ENCODE results near the gene PGP. TPM values are rescaled to one million over a fixed set of nuclear protein-coding genes. Genes with fewer than 3 reads are reported as not detected.

PGP gene
- total and polyA plus RNA-seq, 4 donors, result 3.4 to 9.9 (median 6.3) TPM

DNA sequence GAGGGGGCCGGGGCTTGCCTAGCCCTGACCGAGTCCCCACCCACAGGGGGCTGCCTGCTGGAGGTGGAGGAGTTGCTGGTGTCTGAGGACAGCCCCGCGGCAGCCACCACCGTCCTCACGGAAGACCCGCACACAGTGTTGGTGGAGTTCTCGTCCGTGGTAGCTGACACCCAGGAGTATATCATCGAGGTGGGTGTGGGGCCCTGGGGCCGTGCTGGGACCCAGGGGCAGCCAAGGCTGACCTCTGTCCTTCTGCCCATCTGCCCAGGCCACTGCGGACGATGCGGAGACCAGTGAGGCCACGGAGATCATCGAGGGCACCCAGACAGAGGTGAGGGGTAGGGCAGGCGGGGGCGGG, 20.2 kb upstream of the PGP start:
- no peak overlapping the region for H3K27ac ChIP-seq (ENCODE audit: low read depth in 1 of 2, low read length in 2 of 2)
- no peak overlapping the region for H3K9ac ChIP-seq (ENCODE audit: low read depth in 1 of 2, low read length in 2 of 2)
- no peaks in the 10 kb centered on the region for H3K27me3 ChIP-seq (ENCODE audit: control insufficient read depth in 4 of 4, insufficient read depth in 4 of 4, low read length in 3 of 4)
- no peak overlapping the region for H3K4me3 ChIP-seq (ENCODE audit: low read depth in 1 of 3, low read length in 3 of 3)
- DNase-seq (ENCODE audit: low spot score), result no peak
- H3K9me3 ChIP-seq (ENCODE audit: control insufficient read depth in 4 of 4, low read length in 3 of 4), result no peaks in the 10 kb centered on the region
- peaks cover 0 to 14% (median 11%) of the 10 kb centered on the region in 4 donors for H3K4me1 ChIP-seq (ENCODE audit: control insufficient read depth in 4 of 4, insufficient read depth in 4 of 4, low read length in 3 of 4)
- 89% methylated on average over 18 of the region's 18 CpGs for WGBS
- H3K36me3 ChIP-seq (ENCODE audit: control insufficient read depth in 4 of 4, insufficient read depth in 3 of 4, low read depth in 1 of 4, low read length in 3 of 4), result peaks cover 0 to 53% (median 25%) of the 10 kb centered on the region in 4 donors
- TF ChIP-seq EGR1 (IDR thresholded peaks at IDR 0.05; ENCODE audit: low read depth in 2 of 2) (no peak), TAF1 (conservative IDR thresholded peaks at IDR 0.05) (no peak), HNF4A (conservative IDR thresholded peaks at IDR 0.05) (no peak), ZBTB33 (IDR thresholded peaks at IDR 0.05) (no peak), SP1 (IDR thresholded peaks at IDR 0.05) (no peak), NR2F2 (IDR thresholded peaks at IDR 0.05) (no peak), JUND (IDR thresholded peaks at IDR 0.05) (no peak), FOXA1 (IDR thresholded peaks at IDR 0.05) (no peak), FOXA2 (IDR thresholded peaks at IDR 0.05) (no peak), YY1 (IDR thresholded peaks at IDR 0.05) (no peak), REST (IDR thresholded peaks at IDR 0.05) (no peak), GABPA (IDR thresholded peaks at IDR 0.05 in 1 of 2, conservative IDR thresholded peaks at IDR 0.05 in 1 of 2) (no peak), RXRA (IDR thresholded peaks at IDR 0.05) (no peak), HNF4G (IDR thresholded peaks at IDR 0.05) (no peak), RAD21 (IDR thresholded peaks at IDR 0.05) (no peak)
- TF ChIP-seq, protein P1, sequence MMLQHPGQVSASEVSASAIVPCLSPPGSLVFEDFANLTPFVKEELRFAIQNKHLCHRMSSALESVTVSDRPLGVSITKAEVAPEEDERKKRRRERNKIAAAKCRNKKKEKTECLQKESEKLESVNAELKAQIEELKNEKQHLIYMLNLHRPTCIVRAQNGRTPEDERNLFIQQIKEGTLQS (IDR thresholded peaks at IDR 0.05), result no peak
- TF ChIP-seq, protein P2, sequence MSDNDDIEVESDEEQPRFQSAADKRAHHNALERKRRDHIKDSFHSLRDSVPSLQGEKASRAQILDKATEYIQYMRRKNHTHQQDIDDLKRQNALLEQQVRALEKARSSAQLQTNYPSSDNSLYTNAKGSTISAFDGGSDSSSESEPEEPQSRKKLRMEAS (IDR thresholded peaks at IDR 0.05), result no peak
- TF ChIP-seq, protein P3, sequence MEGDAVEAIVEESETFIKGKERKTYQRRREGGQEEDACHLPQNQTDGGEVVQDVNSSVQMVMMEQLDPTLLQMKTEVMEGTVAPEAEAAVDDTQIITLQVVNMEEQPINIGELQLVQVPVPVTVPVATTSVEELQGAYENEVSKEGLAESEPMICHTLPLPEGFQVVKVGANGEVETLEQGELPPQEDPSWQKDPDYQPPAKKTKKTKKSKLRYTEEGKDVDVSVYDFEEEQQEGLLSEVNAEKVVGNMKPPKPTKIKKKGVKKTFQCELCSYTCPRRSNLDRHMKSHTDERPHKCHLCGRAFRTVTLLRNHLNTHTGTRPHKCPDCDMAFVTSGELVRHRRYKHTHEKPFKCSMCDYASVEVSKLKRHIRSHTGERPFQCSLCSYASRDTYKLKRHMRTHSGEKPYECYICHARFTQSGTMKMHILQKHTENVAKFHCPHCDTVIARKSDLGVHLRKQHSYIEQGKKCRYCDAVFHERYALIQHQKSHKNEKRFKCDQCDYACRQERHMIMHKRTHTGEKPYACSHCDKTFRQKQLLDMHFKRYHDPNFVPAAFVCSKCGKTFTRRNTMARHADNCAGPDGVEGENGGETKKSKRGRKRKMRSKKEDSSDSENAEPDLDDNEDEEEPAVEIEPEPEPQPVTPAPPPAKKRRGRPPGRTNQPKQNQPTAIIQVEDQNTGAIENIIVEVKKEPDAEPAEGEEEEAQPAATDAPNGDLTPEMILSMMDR (IDR thresholded peaks at IDR 0.05; ENCODE audit: low read depth, low read length, missing input control), result no peak
